Left forelimb (tissue), 1 donor: ENCODE data around the gene SPSB4.

ENCODE experiments used
- DNase-seq: peaks from one replicate; pipeline ENCODE4 v3.0.0-alpha.2; 2018; ENCODE audit warnings: low spot score

Gene SPSB4

GRCh38 chr3:141076036-141076773 is 25.1 kb downstream of the SPSB4 start:
- no peak for DNase-seq

GRCh38 chr3:141076797-141077571 is 25.8 kb downstream of the SPSB4 start:
- DNase-seq: peak; percentile 79

GRCh38 chr3:141077631-141078030 is 26.5 kb downstream of the SPSB4 start:
- no peak for DNase-seq

- no peak for DNase-seq
Observed at GRCh38 chr3:141078200-141078599, 27.1 kb downstream of the SPSB4 start.

- DNase-seq: no peak
Observed at GRCh38 chr3:141080431-141080830, 29.3 kb downstream of the SPSB4 start.

GRCh38 chr3:141081141-141081795 is 30.1 kb downstream of the SPSB4 start:
- no peak for DNase-seq

- no peak for DNase-seq
Observed at GRCh38 chr3:141082064-141082463, 30.9 kb downstream of the SPSB4 start.

- DNase-seq: no peak
Observed at GRCh38 chr3:141083226-141083625, 32.1 kb downstream of the SPSB4 start.

GRCh38 chr3:141083836-141084649 is 32.9 kb downstream of the SPSB4 start:
- peak; percentile 81 for DNase-seq

GRCh38 chr3:141085343-141086070 is 34.4 kb downstream of the SPSB4 start:
- no peak for DNase-seq

- no peak for DNase-seq
Observed at GRCh38 chr3:141086188-141086587, 35.0 kb downstream of the SPSB4 start.

GRCh38 chr3:141087076-141087777 is 36.1 kb downstream of the SPSB4 start:
- DNase-seq: no peak

- DNase-seq: no peak
Observed at GRCh38 chr3:141087778-141088130, 36.6 kb downstream of the SPSB4 start.

GRCh38 chr3:141089339-141090152 is 38.4 kb downstream of the SPSB4 start:
- DNase-seq: no peak

- no peak for DNase-seq
Observed at GRCh38 chr3:141091426-141091825, 40.3 kb downstream of the SPSB4 start.

- DNase-seq: no peak
Observed at GRCh38 chr3:141092663-141093062, 41.5 kb downstream of the SPSB4 start.

GRCh38 chr3:141093397-141093796 is 42.2 kb downstream of the SPSB4 start:
- no peak for DNase-seq

- DNase-seq: no peak
Observed at GRCh38 chr3:141093971-141094684, 43.0 kb downstream of the SPSB4 start.
